MM.1S (cell line): ENCODE measurements around the gene WDR49.

Source experiments
- EZH2 ChIP-seq: fragments of 300-600 bp; sonication (generic); optimal IDR thresholded peaks from 2 replicates; pipeline ENCODE3; 2017; ENCODE audit warnings: low read depth, mild to moderate bottlenecking, antibody characterized with exemption, low read length, mixed read lengths
- TF ChIP-seq, protein P1 (sequence below): fragments of 300-600 bp; sonication (generic); IDR thresholded peaks from 2 replicates; pipeline ENCODE4 v1.5.1; 2016; ENCODE audit warnings: antibody characterized with exemption, low read length, mixed read lengths

DNA sequence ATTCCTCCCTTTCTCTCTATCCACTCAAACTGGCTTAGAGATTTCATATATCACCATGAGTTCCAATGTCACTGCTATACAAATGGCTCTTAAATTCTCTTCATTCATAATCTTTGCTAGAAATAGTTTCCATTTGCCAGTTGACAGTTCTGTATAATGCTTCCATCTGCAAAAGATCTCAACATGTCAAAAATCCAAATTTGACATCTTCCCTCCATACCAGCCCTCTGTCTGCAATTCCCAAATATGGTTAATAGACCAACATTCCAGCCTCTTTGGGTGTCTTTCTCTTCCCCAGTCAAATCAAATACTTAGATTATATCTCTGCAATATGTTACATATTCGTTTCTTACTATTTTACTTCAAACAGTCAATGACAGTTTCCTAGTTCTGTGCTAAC is 115.7 kb downstream of the WDR49 start:
- TF ChIP-seq, protein P1, sequence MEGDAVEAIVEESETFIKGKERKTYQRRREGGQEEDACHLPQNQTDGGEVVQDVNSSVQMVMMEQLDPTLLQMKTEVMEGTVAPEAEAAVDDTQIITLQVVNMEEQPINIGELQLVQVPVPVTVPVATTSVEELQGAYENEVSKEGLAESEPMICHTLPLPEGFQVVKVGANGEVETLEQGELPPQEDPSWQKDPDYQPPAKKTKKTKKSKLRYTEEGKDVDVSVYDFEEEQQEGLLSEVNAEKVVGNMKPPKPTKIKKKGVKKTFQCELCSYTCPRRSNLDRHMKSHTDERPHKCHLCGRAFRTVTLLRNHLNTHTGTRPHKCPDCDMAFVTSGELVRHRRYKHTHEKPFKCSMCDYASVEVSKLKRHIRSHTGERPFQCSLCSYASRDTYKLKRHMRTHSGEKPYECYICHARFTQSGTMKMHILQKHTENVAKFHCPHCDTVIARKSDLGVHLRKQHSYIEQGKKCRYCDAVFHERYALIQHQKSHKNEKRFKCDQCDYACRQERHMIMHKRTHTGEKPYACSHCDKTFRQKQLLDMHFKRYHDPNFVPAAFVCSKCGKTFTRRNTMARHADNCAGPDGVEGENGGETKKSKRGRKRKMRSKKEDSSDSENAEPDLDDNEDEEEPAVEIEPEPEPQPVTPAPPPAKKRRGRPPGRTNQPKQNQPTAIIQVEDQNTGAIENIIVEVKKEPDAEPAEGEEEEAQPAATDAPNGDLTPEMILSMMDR, result no peak
- no peak for TF ChIP-seq EZH2
